ENCODE measurements around the gene GPS1. TPM values are rescaled to one million over a fixed set of nuclear protein-coding genes. Genes with fewer than 3 reads are reported as not detected.
A peak's percentile ranks its signal among the peaks of the same experiment; 100 is the strongest.

Gene GPS1
- total and polyA plus RNA-seq, 9 of the 15 experiments (the other 6 are each of a cell fraction or from before 2014, with no cell fraction given) = 3.1 to 167 (median 69.9) TPM

- peak; percentile 98 for TF ChIP-seq ZBTB40 (IDR thresholded peaks at IDR 0.05)
- no peak for TF ChIP-seq ZBTB40 (CRISPR knock-in tag; IDR thresholded peaks at IDR 0.05)
- 0 out of 2 replicates have a peak, but pooled peaks have one; percentile 48 for TF ChIP-seq GATAD2A (IDR thresholded peaks at IDR 0.05)
- TF ChIP-seq DMBX1 (CRISPR knock-in tag; IDR thresholded peaks at IDR 0.05; ENCODE audit: borderline replicate concordance) = peak; percentile 86; the same call in 1 of the 2 replicates
- peak; percentile 94 for TF ChIP-seq FIP1L1 (IDR thresholded peaks at IDR 0.05; ENCODE audit: low read depth, low read length, poor library complexity, severe bottlenecking)
- TF ChIP-seq ZNF395 (CRISPR knock-in tag; IDR thresholded peaks at IDR 0.05) = peak; percentile 91
- TF ChIP-seq BHLHE40 (IDR thresholded peaks at IDR 0.05; ENCODE audit: low read length) = 0 out of 2 replicates have a peak, but pooled peaks have one; percentile 20
- TF ChIP-seq HBP1 (CRISPR knock-in tag; IDR thresholded peaks at IDR 0.05) = no peak
- TF ChIP-seq, protein P1, sequence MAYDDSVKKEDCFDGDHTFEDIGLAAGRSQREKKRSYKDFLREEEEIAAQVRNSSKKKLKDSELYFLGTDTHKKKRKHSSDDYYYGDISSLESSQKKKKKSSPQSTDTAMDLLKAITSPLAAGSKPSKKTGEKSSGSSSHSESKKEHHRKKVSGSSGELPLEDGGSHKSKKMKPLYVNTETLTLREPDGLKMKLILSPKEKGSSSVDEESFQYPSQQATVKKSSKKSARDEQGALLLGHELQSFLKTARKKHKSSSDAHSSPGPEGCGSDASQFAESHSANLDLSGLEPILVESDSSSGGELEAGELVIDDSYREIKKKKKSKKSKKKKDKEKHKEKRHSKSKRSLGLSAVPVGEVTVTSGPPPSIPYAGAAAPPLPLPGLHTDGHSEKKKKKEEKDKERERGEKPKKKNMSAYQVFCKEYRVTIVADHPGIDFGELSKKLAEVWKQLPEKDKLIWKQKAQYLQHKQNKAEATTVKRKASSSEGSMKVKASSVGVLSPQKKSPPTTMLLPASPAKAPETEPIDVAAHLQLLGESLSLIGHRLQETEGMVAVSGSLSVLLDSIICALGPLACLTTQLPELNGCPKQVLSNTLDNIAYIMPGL (CRISPR knock-in tag; IDR thresholded peaks at IDR 0.05) = 0 out of 2 replicates have a peak, but pooled peaks have one; percentile 63
- peak; percentile 67 to 69; a peak in 3 of 4 replicates for TF ChIP-seq SIX5 (IDR thresholded peaks at IDR 0.05; ENCODE audit: borderline replicate concordance in 1 of 2, insufficient read depth in 1 of 2, low read depth in 1 of 2, low read length in 2 of 2)
- TF ChIP-seq NCOA1 (IDR thresholded peaks at IDR 0.05; ENCODE audit: low read depth) = peak; percentile 95
- TF ChIP-seq NCOA4 (IDR thresholded peaks at IDR 0.05; ENCODE audit: partially characterized antibody) = no peak
- peak; percentile 91 for TF ChIP-seq RBBP5 (IDR thresholded peaks at IDR 0.05; ENCODE audit: borderline replicate concordance, insufficient read depth, low read length, poor library complexity, severe bottlenecking)
Measured at GRCh38 chr17:82065638-82066303, 14.1 kb downstream of the GPS1 start, which contains the start of gene DUS1L (continued).

Measured in K562 (cell line).